ENCODE results near the gene UNCX.

UNCX gene

GRCh38 chr7:1233333-1234048 lies 819 bp downstream of the UNCX start:
- no peak for DNase-seq

- no peak for DNase-seq
Measured at GRCh38 chr7:1234049-1234880, 1.6 kb downstream of the UNCX start.

GRCh38 chr7:1234881-1235500 lies 2.3 kb downstream of the UNCX start:
- DNase-seq, result no peak

- no peak for DNase-seq
Measured at GRCh38 chr7:1235501-1236131, 2.9 kb downstream of the UNCX start.

GRCh38 chr7:1236132-1236661 lies 3.5 kb downstream of the UNCX start:
- DNase-seq, result no peak

GRCh38 chr7:1236831-1237701 lies 4.4 kb downstream of the UNCX start:
- no peak for DNase-seq

GRCh38 chr7:1237704-1238255 lies 5.1 kb downstream of the UNCX start:
- no peak for DNase-seq

GRCh38 chr7:1238450-1238882 lies 5.8 kb downstream of the UNCX start:
- DNase-seq, result no peak

GRCh38 chr7:1238931-1239802 lies 6.5 kb downstream of the UNCX start:
- DNase-seq, result no peak

- DNase-seq, result no peak
Measured at GRCh38 chr7:1239803-1240516, 7.3 kb downstream of the UNCX start.

GRCh38 chr7:1240517-1241257 lies 8.0 kb downstream of the UNCX start:
- no peak for DNase-seq

- no peak for DNase-seq
Measured at GRCh38 chr7:1241258-1241602, 8.6 kb downstream of the UNCX start.

- DNase-seq, result no peak
Measured at GRCh38 chr7:1241603-1242255, 9.1 kb downstream of the UNCX start.

- DNase-seq, result no peak
Measured at GRCh38 chr7:1242256-1242605, 9.6 kb downstream of the UNCX start.

- no peak for DNase-seq
Measured at GRCh38 chr7:1242606-1243289, 10.1 kb downstream of the UNCX start.

GRCh38 chr7:1243290-1243963 lies 10.8 kb downstream of the UNCX start:
- DNase-seq, result no peak

GRCh38 chr7:1243964-1244416 lies 11.3 kb downstream of the UNCX start:
- no peak for DNase-seq

All from stimulated activated CD4-positive, alpha-beta T cell treated with anti-CD3 and anti-CD28 coated beads, Interleukin-4, amount 100 ng/mL, for 1 hour (primary cell).